ENCODE measurements around the gene CAMSAP2.
A peak's percentile ranks its signal among the peaks of the same experiment; 100 is the strongest.

Gene CAMSAP2

DNA sequence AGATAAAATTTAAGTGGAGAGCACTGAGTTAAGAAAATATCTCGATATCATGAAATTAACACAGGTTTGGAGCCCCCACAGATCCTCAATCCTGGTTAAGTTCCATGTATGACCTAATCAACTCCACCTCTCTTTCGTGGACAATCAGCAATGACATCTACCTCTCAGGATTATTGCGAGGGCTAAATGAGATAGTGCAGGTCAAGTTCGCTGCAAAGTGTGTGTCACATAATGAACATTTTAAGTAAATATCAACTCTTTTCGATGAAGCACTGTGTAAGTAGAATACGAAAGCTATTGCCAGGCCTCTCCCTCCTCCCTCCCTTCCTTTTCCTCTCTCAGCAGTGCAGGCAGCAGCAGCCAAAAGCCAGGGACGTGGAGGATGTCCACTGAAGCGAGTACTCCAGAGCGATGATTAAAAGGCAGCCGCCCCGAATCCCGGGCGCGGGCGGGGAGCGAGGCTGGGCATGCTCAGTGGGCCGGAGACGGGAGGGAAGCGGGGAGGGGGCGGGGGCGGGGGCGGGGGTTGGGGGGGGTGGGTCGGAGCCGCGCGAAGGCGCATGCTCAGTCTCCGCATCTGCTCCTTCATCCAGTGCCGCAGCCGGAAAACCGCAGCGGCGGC, at the start of gene CAMSAP2:
TSS of gene CAMSAP2 (plus strand) at position 567 of the 622 bp plus-strand sequence. CDS start 935 bp downstream, outside the sequence.
- DNase-seq, result peak; percentile 90

GRCh38 chr1:200692316-200692715, 46.4 kb upstream of the CAMSAP2 start:
- no peak for DNase-seq

DNA sequence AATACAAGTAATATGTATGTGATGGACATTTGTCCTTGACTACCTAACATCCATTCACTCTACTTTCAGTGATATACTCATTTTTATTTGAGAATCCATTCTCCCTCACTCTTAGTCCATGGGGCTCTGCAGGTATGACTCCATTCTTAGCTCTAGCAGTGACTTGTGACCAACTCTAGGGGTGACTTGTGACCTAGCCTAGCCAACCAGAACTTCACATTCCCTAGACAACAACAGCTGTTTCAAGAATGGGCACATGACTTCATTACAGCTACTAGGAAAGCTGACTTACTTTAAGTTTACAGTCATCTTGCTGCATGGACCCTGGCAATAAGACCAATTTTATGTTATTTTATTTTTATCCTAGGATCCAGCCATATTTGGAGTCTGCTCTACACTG, 45.4 kb upstream of the CAMSAP2 start:
- DNase-seq, result no peak

GRCh38 chr1:200694738-200695137, 44.0 kb upstream of the CAMSAP2 start:
- no peak for DNase-seq

DNA sequence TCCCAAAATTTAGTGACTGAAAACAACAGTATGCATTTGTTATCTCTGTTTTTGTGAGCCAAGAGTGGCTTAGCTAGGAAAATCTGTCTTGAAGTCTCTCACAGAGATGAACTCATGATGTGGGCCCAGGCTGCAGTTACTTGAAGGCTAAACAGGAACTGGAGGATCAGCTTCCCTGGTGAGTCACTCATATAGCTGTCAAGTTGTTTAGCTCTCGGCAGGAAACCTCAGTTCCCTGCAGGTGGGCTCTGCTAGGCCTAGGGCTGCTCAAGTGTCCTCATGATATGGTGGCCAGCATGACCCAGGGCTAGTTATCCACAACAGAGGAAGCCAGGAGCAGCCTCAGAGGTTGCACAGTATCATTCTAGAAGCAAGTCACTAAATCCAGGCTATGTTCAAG, 38.8 kb upstream of the CAMSAP2 start:
- DNase-seq, result no peak

- no peak for DNase-seq
These were observed 33.6 kb upstream of the CAMSAP2 start for GRCh38 chr1:200704986-200705500.

DNA sequence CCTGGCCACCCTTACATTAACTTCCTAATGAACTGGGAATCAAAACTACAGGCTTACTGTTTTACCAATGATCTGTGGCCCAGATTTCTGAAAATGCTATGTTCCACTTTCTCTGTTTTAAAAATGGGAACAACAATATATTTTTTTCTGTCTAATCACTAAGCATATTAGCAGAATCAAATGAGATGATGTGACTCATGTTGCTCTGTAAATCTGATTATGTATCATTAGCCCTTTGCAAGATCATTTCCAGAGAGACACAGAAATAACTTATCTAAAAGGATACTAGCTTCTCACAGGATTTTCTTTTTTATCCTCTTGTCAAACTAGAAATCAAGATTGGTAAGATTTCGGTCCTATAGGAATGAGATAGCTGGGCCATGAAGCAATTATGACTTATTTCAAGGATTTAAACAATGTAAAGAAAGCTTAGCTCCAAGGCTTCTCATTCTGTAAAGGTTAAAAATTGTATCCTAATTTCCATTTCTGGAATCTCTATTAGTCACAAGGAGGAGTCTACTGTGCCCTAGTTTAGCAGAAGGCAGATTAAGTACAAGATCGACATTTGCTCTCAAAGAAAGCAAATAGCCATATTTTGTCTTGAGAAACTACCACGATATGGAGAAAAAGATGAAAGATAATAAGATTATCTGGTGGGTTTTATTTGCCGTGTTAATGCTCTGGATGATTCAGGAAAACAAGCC, 32.4 kb upstream of the CAMSAP2 start:
- no peak for DNase-seq

DNA sequence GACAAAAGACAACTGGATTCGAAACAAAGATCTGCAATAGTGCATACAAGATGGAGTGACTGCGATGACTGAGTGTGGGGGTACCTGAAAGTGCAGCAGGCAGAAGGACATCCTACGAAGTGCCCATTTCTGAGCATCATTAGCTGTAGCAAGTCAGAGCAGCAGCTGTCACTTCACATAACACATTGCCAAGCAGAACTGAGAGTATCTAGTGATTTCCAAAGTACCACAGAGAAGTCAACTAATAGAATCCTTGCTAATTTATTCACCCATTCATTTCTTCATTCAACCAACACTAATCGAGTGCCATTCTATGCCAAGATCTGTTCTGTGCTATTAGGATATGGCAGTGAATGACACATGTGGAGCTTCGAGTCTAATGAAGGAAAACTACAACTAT, 31.6 kb upstream of the CAMSAP2 start:
- DNase-seq, result no peak

- no peak for DNase-seq
These were observed 30.5 kb upstream of the CAMSAP2 start for GRCh38 chr1:200708161-200708560.

GRCh38 chr1:200708769-200709168, 29.9 kb upstream of the CAMSAP2 start:
- DNase-seq, result no peak

DNA sequence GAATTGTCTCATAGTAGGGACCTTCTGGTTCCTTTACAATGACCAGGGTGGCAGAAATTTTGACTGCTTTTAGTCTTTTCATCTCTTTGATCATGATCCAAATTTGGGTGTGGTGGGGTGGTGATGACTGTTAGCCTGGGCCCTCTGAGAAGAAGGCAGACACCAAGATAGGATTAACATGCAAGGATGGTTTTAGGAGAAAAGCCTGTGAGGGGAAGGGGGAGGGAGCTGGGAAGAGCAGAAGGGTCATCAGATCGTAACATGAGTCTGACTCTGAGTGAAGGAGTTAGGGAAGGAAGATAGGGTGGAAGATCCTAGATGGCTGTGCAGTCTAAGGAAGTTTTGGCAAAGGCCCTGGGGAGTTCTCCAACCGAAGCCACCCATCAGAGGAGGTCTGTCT, 28.5 kb upstream of the CAMSAP2 start:
- DNase-seq, result no peak

- no peak for DNase-seq
These were observed 24.0 kb upstream of the CAMSAP2 start for GRCh38 chr1:200714504-200715187.

DNA sequence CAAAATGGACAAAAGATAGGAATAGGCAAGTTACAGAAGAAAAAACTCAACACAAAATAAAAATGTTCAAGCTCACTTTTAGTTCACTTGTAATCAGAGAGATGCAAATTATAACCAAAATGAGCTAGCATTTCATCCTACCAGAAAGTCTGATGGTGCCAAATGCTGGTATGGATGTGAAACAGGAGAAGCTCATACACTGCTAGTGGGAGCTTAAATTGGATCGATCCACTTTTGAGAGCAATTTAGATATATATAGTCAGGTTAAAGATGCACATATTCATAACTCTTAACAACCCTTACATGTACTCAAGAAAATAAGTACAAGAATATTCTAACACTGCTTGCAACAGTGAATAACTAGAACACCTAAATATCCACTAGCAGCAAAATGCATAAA, 18.5 kb upstream of the CAMSAP2 start:
- DNase-seq, result no peak

DNA sequence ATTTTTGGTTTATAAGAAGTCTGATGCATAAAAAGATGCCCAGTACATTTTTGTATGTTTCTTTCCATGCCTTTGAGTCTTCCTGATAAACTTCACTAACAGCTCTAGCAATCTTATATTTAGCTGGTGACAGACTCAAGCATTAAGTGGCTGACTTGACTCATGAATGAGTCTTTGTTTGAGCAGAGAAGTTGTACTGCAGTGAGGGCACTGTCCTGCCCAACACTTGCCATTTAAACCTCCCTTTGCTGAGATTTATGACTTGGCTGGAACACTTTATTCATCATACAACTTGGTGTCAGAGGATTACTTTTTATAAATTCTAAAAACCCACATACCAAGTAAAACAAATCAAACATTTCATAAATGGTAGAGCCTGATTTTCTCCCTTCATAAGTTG, 14.6 kb upstream of the CAMSAP2 start:
- no peak for DNase-seq

- DNase-seq, result no peak
These were observed 11.4 kb upstream of the CAMSAP2 start for GRCh38 chr1:200727257-200727656.

DNA sequence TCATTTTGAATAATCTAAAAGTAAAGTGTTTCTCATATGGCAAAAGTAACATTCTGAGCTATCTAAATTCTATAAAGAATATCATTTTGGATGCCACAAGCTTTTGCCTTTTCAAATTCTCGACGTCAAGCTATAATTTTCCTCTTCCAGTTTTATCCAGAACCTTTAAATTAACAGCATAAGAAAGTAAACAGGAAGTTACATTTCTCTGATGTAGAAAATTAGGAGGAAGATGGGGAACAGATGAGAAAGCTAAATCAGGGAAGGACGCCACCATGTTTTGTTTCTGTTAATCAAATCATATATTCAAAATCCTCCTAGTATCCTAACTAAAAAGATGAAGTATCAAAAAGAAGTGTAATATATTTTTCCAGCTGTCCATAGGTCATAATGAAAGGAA, 8.8 kb upstream of the CAMSAP2 start:
- DNase-seq, result no peak

DNA sequence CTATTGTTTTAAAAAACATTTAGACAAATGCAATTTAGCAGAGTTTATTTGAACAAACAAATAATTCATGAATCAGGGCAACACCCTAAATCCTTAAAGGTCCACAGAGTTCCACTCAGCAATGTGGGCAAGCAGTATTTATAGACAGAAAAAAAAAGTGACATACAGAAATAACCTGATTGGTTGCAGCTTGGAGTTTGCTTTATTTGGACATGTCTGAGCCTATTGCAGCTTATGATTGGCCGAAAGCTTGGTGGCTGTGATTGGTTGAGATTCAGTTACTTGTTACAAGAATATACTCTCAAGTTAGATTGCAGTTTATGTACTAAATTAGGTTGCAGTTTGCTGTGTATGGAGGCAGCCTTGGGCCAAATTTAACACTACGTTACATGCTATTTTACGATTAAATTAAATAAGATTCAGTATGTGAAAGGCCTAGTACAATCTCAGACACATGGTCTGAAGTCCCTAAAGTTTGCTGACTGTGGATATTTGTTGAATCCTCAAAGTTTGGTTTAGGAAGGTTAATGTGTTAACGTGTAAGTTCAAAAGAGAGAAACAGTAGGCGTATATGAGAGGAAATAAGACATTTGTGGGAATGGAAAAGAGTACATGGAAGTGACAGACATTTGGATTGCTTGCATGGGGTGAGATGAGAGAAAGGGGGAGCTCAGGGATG, 6.9 kb upstream of the CAMSAP2 start:
- DNase-seq, result no peak

DNA sequence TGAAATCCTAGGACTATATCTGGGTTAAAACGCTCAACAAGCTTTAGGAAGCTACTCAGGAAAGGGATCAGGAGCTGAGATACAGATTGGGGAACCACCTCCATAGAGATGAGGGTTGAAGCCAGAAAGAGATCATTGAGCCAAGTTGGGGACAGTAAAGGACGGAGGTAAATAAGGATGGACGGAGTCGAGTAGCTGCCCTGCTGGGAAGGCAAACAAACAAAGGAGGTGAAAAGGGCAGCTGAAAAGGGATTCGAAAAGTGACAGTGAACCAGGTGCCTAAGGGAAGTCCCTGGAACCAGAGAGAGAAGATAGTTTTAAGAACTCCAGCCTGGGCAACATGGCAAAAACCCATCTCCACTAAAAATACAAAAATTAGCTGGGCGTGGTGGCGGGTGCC, 6.3 kb upstream of the CAMSAP2 start:
- no peak for DNase-seq

GRCh38 chr1:200733907-200734306, 4.8 kb upstream of the CAMSAP2 start:
- DNase-seq, result no peak

GRCh38 chr1:200737647-200738291, 924 bp upstream of the CAMSAP2 start:
- DNase-seq, result no peak

GRCh38 chr1:200738949-200739651, 407 bp downstream of the CAMSAP2 start:
- DNase-seq, result peak; percentile 84
